Caco-2 (cell line): ENCODE data around the gene SRD5A3. TPM values are rescaled to one million over a fixed set of nuclear protein-coding genes. Genes with fewer than 3 reads are reported as not detected.

Source experiments
- BruUV-seq: library from RNA; stranded (reverse); fragments of 400-500 nt; replicated peaks from 2 replicates; lab custom pipeline; 2021; lab: Mats Ljungman, UMichigan
- CTCF ChIA-PET: fragments of 300-600 bp; sonication (Branson Sonifier 250); formaldehyde crosslinking; loops from one replicate; lab custom pipeline; 2022; ENCODE audit warnings: antibody characterized with exemption; lab: Charles Lee
- POLR2A ChIA-PET: fragments of 300-600 bp; sonication (Branson Sonifier 250); formaldehyde crosslinking; loops from one replicate; lab custom pipeline; 2022; ENCODE audit warnings: antibody characterized with exemption; lab: Charles Lee
- DNase-seq, 2 experiments: peaks; one replicate each; pipeline versions ENCODE4 v3.0.0 to v3.0.0-alpha.2; 2020 to 2022
- H3K27me3 ChIP-seq: replicated peaks from 2 replicates; pipeline ENCODE4 v1.6.0; 2011; ENCODE audit warnings: low read length; ENCODE audit not compliant: control insufficient read depth, insufficient read depth
- H3K36me3 ChIP-seq: 2 replicates; pipeline ENCODE4 v1.5.1; 2011; ENCODE audit warnings: low read length; ENCODE audit not compliant: control insufficient read depth, insufficient read depth
- H3K4me1 ChIP-seq: fragments of 250-450 bp; sonication (Bioruptor Pico); 2 replicates; pipeline ENCODE4 v1.5.1; 2020; ENCODE audit warnings: mild to moderate bottlenecking
- H3K4me3 ChIP-seq: 2 replicates; pipeline ENCODE4 v1.5.1; 2011; ENCODE audit warnings: low read depth, mild to moderate bottlenecking, control low read depth, low read length
- H3K9me3 ChIP-seq: fragments of 250-450 bp; sonication (Bioruptor Pico); 2 replicates; pipeline ENCODE4 v1.5.1; 2020; ENCODE audit warnings: mild to moderate bottlenecking, moderate library complexity
- H3K27ac Mint-ChIP-seq: one replicate; pipeline ENCODE4 v1.8.0; 2022; ENCODE audit warnings: mixed read lengths; ENCODE audit not compliant: unreplicated experiment
- H3K27me3 Mint-ChIP-seq: one replicate; pipeline ENCODE4 v1.8.0; 2022; ENCODE audit warnings: mixed read lengths; ENCODE audit not compliant: insufficient read depth, unreplicated experiment
- H3K36me3 Mint-ChIP-seq: one replicate; pipeline ENCODE4 v1.8.0; 2022; ENCODE audit warnings: mild to moderate bottlenecking, mixed read lengths; ENCODE audit not compliant: insufficient read depth, unreplicated experiment
- H3K4me1 Mint-ChIP-seq: one replicate; pipeline ENCODE4 v1.8.0; 2022; ENCODE audit warnings: low read depth, mixed read lengths; ENCODE audit not compliant: unreplicated experiment
- H3K4me3 Mint-ChIP-seq: one replicate; pipeline ENCODE4 v1.8.0; 2022; ENCODE audit warnings: mild to moderate bottlenecking, moderate library complexity, mixed read lengths; ENCODE audit not compliant: unreplicated experiment
- H3K9me3 Mint-ChIP-seq: one replicate; pipeline ENCODE4 v1.8.0; 2022; ENCODE audit warnings: mixed read lengths; ENCODE audit not compliant: unreplicated experiment
- CTCF ChIP-seq, 2 experiments: fragments of 200-600 bp in 1 of 2; IDR thresholded peaks; 1 replicate in 1 of 2; 2 replicates in 1 of 2; pipeline versions ENCODE4 v1.5.1 to v1.8.0; 2011 to 2022; ENCODE audit warnings: antibody characterized with exemption in 1 of 2, control low read depth in 1 of 2, inconsistent platforms in 1 of 2, low read depth in 1 of 2, low read length in 1 of 2, mild to moderate bottlenecking in 1 of 2, moderate library complexity in 1 of 2; ENCODE audit not compliant: insufficient read depth in 1 of 2, severe bottlenecking in 1 of 2, unreplicated experiment in 1 of 2
- intact Hi-C: fragments of 100-400 bp; cut with micrococcal nuclease; formaldehyde crosslinking; loops from one replicate; pipeline ENCODE4 v1.10.0; 2022; ENCODE audit not compliant: unreplicated experiment
- total RNA-seq: library from RNA; stranded (reverse); gene quantifications from 2 replicates; pipeline ENCODE4 v1.2.3, GENCODE V29; 2022

The SRD5A3 gene
- total RNA-seq, 1 experiment from 2014 or later: 22.6 TPM

- H3K4me1 Mint-ChIP-seq: peaks cover 32% of the 10 kb centered on the region
- H3K4me3 Mint-ChIP-seq: no peak overlapping the region
- ChIA-PET POLR2A (no interaction called here), CTCF (no interaction called here)
- peak in 1 of 2 experiments; percentile 34 for DNase-seq
- no TSS peak for BruUV-seq
- H3K27me3 ChIP-seq: no peaks in the 10 kb centered on the region
- no peaks in the 10 kb centered on the region for H3K36me3 ChIP-seq
- H3K9me3 Mint-ChIP-seq: no peaks in the 10 kb centered on the region
- peak in 1 of 2 experiments; percentile 42 for TF ChIP-seq CTCF (IDR thresholded peaks at IDR 0.05; ENCODE audit: insufficient read depth in 1 of 2, low read depth in 1 of 2, low read length in 1 of 2, severe bottlenecking in 1 of 2, unreplicated experiment in 1 of 2)
- intact Hi-C loops: loop anchor here (1.0 to 2.0 kb wide), 4 partner anchors 27 to 327 kb away; partner anchors contain the start of gene CLOCK
- peaks cover 50% of the 10 kb centered on the region for H3K36me3 Mint-ChIP-seq
- H3K27me3 Mint-ChIP-seq: no peaks in the 10 kb centered on the region
- peaks cover 23% of the 10 kb centered on the region for H3K4me1 ChIP-seq
- no peak overlapping the region for H3K27ac Mint-ChIP-seq
- no peaks in the 10 kb centered on the region for H3K9me3 ChIP-seq
- H3K4me3 ChIP-seq: no peak overlapping the region
These were observed 63.6 kb downstream of the SRD5A3 start for GRCh38 chr4:55409468-55410171.

GRCh38 chr4:55410431-55410830, 64.4 kb downstream of the SRD5A3 start:
- CTCF ChIA-PET: interaction anchor here (0.5 kb wide), 1 partner anchor 22 kb away, joined by 3 read pairs; no protein-coding TSS in a partner anchor
- POLR2A ChIA-PET: no interaction called here
- no peaks in the 10 kb centered on the region for H3K9me3 ChIP-seq
- intact Hi-C loops: no loop called here
- Mint-ChIP-seq H3K27me3 (no peaks in the 10 kb centered on the region), H3K4me3 (no peak overlapping the region), H3K9me3 (no peaks in the 10 kb centered on the region), H3K4me1 (peaks cover 30% of the 10 kb centered on the region), H3K36me3 (peaks cover 50% of the 10 kb centered on the region), H3K27ac (no peak overlapping the region)
- H3K4me1 ChIP-seq: peaks cover 14% of the 10 kb centered on the region
- H3K27me3 ChIP-seq: no peaks in the 10 kb centered on the region
- no peak for DNase-seq
- no peak for TF ChIP-seq CTCF (IDR thresholded peaks at IDR 0.05; ENCODE audit: insufficient read depth in 1 of 2, low read depth in 1 of 2, low read length in 1 of 2, severe bottlenecking in 1 of 2, unreplicated experiment in 1 of 2)
- no peaks in the 10 kb centered on the region for H3K36me3 ChIP-seq
- no TSS peak for BruUV-seq
- H3K4me3 ChIP-seq: no peak overlapping the region

DNA sequence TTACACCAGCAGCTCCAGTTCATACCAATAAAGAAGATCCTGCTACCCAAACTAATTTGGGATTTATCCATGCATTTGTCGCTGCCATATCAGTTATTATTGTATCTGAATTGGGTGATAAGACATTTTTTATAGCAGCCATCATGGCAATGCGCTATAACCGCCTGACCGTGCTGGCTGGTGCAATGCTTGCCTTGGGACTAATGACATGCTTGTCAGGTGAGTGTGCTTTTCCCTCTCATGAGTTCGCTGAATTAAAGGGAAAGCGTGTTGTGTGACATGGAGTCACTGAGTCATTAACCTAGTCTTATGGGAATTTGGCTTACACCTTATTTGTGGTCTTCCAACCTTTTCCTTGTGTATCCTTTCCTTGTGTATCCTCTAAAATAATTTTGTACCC, 65.6 kb downstream of the SRD5A3 start:
- peaks cover 21% of the 10 kb centered on the region for H3K4me1 Mint-ChIP-seq
- peaks cover 46% of the 10 kb centered on the region for H3K36me3 Mint-ChIP-seq
- DNase-seq: no peak
- no peak for TF ChIP-seq CTCF (IDR thresholded peaks at IDR 0.05; ENCODE audit: insufficient read depth in 1 of 2, low read depth in 1 of 2, low read length in 1 of 2, severe bottlenecking in 1 of 2, unreplicated experiment in 1 of 2)
- ChIA-PET POLR2A (no interaction called here), CTCF (no interaction called here)
- Histone ChIP-seq H3K4me3 (no peak overlapping the region), H3K4me1 (0 out of 2 replicates have a peak, but pooled peaks cover 5% of the 10 kb centered on the region), H3K27me3 (no peaks in the 10 kb centered on the region), H3K36me3 (peaks cover 2% of the 10 kb centered on the region; the same call in 1 of the 2 replicates), H3K9me3 (no peaks in the 10 kb centered on the region)
- BruUV-seq: no TSS peak
- H3K4me3 Mint-ChIP-seq: no peak overlapping the region
- intact Hi-C loops: no loop called here
- H3K27ac Mint-ChIP-seq: no peak overlapping the region
- no peaks in the 10 kb centered on the region for H3K9me3 Mint-ChIP-seq
- no peaks in the 10 kb centered on the region for H3K27me3 Mint-ChIP-seq
